GM18511 (cell line): Measurements from ENCODE around the gene EVI5L.
"Not testable (repeated sequence)": the region's sequence is repeated elsewhere in the genome, so short reads cannot be mapped to it uniquely, and the experiment has no call there.

ENCODE experiments used
- ATAC-seq: cut with Tn5 transposase; IDR thresholded peaks from one replicate; pipeline ENCODE4 v1.9.1; 2021; ENCODE audit warnings: mild to moderate bottlenecking, moderate library complexity; ENCODE audit not compliant: unreplicated experiment

EVI5L gene

DNA sequence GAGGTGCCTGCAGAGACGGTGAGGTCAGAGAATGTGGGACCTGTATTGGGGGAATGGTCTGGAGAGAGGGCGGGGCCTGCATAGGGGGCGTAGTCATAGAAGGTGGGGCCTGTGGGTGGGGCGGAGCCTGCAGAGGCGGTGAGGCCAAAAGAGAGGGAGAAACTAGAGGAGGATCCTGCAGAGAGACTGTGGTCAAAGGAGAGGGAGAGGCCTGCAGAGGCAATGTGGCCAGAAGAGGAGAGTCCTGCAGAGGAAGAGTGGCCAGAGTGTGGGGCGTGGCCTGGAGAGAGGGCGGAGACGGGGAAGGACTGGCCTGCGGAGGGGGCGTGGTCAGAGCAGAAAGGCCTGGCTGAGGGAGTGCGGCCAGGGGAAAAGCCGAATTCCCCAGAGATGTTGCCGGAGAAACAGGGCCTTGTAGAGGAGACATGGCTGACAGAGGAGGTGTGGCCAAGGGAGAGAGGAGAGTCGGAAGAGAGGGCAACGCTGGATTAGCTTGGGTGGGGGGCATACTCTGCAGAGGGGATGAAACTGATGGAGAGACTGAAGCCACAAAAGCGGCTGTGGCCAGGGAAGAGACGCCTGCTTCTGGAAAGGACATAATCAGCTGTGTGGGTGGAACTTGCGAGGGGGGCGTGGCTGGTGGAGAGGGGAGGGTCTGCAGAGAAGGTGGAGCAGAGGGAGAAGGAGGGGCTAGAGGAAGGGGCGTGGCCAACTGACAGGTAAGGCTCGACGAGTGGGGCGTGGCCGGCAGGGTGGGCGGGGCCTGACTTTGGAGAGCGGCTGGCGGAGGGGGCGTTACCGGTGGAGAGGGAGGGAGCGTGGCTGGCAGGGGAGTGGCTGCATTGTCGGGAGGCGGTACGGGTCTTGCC is 41.7 kb downstream of the EVI5L start:
- ATAC-seq = no peak

DNA sequence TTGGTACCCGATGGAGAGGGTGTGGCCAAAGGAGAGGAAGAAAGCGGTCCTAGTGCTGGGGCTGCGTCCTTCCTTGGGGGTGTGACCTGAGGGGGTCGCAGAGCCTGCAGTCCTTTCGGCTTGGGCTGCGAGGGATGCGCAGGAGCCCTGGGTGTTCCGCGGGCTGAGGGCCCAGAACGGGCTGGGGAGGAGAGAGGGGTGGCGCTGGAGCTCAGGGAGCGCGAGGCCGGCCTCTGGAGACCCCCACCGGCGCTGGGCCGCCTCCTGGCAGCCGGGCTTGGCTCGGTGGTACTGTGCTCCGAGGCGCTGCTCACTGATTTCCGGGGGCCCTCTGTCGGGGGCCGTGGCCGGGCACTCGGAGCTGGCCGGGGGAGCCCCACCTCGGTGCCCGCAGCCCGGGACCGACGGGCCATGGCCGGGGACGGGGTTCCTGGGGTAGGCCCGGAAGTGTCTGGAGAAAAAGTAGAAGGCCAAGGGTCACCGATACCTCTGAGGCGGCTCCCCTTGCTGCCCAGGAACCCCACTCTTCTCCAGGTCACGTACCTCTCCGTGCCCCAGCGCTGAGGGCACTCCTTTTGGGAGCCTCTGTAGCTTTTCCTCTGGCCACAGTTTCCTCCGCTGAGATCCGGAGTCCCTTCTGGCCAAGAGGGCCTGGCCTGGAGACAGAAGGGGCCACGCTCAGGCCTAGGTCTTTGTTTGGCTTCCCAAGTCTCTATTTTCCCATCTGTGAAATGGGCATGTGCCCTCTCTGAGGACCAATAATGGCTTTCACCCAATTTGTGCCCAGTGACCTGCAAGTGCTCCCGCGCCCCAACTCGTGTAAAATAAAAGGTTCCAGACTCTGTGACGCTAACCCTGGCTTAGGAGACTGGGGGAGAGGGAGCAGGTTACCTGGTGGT is 42.5 kb downstream of the EVI5L start:
- ATAC-seq = no peak

DNA sequence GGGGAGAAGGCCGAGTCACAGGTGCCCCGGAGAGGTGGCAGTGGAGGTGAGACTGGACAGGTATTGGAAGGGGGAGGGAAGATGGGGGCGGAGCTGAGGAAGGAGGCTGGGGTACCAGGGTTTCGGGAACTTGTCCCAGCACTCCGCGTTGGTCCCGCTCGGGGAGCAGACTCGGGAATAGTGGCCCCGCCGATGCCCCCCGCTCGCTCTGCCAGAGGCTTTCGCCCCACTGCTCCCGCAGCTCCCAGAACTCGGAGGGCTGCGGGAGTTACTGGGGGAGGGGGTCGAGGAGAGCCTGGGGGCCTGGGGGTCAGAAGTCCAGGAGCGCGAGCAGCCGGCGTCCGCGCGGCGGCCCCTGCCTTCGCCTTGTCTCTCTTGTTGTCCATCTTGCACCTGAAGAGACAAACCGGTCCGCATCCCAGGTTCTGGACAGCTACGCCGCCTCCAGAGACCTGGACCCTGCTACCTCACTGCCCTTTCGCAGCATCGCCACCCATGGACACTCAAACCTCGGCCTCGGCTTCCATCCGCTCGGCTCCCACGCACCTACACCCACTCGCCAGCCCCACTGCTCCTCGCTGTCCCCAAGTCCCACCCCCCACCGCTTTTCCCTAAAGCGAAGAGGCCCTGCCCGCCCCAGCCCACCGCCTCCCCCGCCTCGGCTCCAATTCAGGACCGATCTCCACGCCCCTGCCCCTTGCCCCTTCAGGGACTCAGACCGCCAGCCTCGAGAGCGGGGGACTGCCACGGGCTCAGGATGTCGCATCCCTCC is 43.5 kb downstream of the EVI5L start:
- ATAC-seq = no peak

DNA sequence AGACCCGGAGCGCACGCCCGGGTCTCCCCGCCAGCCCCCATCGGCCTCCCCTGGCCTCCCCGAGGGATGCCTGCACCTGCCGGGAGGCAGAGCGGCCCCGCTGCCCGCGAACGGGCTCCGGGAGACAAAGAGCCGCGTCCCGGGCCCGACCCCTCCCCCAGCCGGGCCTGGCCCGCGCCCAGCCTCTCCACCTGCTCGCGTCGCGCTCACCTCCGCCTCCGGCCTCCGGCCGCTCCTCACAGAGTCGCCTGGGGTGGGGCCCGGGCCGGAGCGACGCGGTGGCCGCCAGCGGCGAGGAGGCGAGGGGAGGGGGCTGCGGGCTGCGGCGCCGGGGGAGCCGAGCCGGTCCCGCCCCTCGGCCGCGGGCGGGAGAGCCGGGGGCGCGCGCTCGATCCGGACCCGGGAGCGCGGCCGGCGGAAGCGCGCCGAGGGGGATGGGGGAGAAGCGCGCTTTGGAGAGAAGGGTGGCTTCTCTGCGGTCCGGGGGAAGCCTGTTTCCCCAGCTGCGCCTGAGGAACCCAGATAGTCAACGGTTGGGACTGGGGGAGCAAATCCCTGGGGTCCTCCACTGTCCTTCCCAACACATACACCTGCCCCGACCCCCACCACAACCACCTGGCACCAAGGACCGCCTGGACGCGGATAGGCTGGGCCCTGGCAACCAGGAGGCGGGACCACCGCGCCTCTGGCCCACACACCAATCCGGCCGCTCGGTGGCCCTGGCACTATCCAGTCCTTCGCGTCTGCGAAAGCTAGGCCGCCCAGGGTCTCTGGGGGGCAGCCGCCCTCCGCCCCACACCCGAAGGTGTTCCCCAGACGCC is 44.3 kb downstream of the EVI5L start, which contains the start of gene PRR36:
Gene PRR36 (minus strand): TSS at position 315 of the 821 bp plus-strand sequence. CDS start 701 bp downstream, outside the sequence.
- no peak for ATAC-seq

DNA sequence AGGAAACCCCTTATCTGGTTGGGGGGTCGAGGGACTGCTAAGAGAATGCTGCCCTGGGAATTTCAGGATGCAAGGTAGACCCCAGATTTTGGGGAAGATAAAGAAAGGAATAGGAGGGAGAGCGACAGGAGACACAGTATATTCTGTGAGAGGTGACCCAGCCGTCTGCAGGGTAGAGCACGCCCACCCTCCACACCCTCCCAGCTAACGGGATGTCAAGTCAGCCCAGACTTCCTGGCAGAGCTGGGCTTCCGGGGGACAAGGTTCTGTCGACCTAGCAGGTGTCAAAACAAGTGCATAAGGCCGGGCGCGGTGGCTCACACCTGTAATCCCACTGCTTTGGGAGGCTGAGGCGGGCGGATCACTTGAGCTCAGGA is 44.9 kb downstream of the EVI5L start:
- ATAC-seq = no peak

DNA sequence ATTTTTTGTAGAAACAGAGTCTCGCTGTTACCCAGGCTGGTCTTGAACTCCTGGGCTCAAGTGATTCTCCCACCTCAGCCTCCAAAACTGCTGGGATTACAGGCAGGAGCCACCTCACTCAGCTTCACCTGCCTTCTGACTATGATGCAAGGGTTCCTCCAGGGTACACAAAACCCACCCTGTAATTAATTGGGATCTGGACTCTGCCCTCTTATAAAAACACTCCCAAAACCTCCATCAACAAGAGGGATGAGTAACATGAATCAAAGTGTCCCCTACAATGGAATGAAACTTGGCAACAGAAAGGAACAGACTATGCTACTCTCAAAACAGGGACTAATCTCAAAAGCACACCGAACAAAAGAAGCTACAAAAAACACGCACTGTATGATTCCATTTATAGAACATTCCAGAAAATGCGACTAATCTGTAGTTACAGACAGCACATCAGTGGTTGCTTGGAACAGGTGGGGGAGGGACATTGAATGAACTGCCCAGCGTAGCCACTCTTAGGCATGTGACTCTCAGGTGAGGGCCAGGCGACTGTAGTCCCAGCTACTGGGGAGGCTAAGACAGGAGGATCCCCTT is 47.3 kb downstream of the EVI5L start:
- ATAC-seq = no peak

DNA sequence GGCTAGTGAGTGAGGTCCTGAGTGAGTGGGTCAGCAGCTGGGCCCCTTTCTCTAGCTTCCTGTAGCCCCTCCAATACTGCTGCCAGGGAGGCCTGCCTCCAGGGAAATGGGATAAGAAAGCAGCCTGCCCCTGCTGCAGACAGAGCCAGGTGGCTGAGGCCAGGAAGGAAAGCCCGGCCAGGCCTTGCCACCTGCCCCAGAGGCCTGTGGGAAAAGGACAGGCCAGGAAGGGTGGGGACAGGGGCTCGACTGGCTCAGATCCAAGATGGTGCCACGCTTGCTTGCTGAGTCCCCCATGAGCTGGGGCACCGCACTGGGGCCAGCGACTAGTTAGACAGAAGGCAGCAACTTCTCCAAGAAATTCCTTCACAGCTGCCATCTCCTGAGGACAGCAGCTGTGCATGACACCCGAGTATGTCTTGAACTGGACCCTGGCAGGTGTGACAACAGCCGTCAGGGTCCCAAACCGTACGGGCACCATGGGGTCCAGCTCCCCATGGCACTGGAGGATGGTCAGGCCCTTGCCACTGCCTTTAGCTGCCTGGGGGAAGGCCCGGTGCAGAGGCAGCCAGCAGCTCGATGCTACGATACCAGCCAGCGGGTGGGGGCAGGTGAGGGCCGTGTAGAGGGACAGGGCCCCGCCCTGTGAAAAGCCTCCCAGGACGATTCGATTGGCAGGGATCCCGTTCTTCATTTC is 49.2 kb downstream of the EVI5L start:
- no peak for ATAC-seq

DNA sequence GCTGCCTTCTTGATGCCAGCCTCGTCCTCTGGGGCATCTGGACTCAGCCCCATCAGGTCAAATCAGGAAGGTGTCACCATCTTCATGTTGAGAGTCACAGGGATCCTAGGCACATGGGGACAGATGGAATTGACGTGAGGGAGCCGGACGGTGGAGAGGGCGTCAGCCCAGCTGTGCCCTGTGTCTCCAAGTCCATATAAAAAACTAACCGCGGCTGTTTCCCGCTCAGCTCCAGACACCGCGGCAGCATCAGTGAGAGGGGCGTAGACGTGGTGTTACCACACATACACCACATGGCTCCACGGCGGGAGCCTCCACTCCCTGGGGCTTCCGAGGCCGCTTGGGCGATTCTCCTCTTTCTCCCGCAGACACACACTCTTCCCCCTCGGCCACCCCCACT is 49.8 kb downstream of the EVI5L start:
- ATAC-seq = no peak

DNA sequence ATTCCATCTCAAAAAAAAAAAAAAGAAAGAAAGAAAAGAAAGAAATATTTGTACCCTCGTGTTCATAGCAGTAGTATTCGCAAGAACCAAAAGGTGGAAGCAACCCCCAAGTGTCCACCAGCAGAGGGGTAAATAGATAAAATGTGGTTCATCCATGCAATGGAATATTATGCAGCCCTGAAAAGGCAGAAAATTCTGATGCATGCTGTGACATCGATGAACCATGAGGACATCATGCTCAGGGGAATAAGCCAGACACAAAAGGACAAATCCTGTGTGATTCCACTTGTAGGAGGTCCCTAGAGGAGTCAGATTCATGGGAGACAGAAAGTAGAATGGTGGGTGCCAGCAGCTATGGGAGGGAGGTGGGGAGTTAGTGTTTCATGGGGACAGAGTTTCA is 51.9 kb downstream of the EVI5L start:
- no peak for ATAC-seq

DNA sequence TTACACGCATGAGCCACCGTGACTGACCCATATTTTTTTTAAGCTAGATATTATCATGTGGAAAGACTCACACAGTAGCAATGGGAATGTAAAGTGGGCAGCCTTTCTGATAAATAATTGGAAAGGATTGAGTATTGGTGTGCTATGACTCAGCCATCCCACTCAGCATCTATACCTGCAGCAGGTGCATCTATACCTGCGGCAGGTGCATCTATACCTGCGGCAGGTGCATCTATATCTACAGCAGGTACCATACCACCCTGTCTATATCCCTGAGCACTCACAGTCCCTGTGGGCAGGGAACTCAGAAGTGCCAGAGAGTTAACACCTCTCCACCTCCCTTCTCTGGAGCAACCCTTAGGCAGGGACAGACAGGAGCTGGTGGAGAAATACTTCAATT is 53.1 kb downstream of the EVI5L start:
- no peak for ATAC-seq

DNA sequence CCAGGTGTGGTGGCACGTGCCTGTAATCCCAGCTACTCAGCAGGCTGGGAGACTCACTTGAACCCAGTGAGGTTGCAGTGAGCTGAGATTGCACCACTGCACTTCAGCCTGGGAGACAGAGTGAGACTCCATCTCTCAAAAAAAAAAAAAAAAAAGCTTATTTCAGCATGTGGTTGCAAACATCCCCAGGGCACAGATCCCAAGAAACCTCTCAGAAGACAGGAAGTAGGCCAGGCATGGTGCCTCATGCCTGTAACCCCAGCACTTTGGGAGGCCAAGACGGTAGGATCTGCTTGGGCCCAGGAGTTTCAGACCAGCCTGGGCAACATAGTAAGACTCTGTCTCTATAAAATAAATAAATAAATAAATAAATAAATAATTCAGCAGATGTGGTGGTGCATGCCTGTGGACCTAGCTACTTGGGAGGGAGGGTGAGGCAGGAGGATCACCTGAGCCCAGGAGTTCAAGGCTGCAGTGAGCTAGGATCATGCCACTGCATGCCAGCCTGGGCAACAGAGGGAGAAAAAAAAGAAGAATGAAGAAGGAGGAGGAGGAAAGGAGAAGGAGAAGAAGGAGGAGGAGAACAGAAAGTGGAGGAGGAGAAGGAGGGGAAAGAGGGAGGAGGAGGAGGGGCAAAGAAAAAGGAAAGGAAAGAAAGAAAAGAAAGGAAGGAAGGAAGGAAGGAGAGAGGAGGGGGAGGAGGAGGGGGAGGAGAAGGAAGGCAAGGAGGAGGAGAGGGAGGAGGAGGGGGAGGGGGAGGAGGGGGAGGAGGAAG is 54.0 kb downstream of the EVI5L start:
- no peak for ATAC-seq

DNA sequence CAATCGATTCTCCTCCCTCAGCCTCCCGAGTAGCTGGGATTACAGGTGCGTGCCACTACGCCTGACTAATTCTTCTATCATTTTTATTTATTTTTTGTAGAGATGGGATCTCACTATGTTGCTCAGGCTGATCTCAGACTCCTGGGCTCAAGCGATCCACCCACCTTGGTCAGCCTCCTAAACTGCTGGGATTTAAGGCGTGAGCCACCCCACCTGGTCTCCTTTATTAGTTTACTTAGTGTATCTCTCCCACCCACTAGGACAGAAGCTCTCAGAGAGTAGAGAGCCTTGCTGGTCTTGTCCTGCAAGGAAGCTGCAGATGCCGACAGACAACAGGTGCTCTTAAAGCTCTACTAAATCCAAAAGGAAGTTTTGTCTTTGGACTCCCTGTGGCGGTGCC is 55.8 kb downstream of the EVI5L start:
- ATAC-seq = no peak

DNA sequence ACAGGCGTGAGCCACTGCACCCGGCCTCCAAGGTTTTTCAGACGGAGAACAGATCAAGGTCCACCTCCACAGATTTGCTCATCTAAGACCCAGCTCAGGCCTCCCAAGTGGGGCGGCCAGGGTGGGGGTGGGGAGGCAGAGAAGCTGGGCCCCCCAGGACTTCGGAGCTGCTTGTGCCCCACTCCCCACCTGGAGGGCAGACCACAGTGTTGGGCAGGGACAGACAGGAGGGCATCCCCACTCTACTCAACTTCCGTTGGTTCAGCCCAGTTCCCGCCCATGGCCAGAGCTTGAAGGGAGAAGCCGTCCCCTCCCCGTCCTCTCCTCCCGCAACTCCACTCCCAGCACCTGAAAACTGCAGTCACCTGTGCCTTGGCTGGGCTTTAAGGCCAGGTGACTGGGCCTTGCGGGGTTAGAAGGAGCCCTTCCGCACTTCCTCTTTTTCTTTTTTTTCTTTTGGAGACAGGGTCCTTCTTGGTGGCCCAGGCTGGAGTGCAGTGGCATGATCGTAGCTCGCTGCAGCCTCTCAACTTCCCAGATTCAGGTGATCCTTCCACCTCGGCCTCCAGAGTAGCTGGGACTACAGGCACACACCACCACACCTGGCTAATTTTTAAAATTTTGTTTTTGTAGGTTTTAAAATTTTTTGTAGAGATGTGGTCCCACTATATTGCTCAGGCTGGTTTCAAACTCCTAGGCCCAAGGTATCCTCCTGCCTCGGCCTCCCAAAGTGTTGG is 57.6 kb downstream of the EVI5L start:
- no peak for ATAC-seq

DNA sequence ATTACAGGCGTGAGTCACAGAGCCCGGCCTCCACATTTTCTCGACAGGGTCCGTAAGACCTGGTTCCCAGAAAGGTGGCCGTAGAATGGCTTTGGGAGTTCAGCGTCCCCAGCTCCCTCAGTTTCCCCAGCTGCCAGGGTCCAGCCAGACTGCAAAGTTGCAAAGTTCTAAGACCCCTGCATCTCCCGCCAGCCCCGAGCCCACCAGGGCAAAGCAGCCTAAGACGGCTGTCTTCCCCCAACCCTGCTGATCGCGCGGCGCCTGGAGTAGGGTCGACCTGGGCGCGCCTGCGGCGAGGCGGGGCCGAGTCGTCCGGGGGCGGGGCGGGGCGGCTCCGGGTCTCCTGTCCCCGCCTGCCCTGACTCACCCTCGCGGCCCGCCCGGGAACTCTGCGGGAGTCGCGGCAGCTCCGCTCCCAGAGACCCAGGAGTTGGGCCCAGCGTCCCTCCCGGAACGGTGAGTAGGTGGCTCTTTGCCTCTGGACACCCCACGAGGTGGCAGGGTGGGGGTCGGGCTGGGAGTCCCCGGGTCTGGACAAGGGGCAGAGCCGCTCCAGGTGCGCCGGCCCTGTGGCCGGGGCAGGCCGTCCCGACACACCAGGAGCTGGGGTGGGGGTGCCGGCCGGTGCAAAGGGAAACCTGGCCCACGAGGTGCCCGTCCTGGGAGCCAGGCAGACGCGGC is 58.3 kb downstream of the EVI5L start, which contains the start of gene LRRC8E:
Gene LRRC8E (plus strand): TSS at position 366 of the 681 bp plus-strand sequence. CDS start 7,094 bp downstream, outside the sequence.
- ATAC-seq = no peak

DNA sequence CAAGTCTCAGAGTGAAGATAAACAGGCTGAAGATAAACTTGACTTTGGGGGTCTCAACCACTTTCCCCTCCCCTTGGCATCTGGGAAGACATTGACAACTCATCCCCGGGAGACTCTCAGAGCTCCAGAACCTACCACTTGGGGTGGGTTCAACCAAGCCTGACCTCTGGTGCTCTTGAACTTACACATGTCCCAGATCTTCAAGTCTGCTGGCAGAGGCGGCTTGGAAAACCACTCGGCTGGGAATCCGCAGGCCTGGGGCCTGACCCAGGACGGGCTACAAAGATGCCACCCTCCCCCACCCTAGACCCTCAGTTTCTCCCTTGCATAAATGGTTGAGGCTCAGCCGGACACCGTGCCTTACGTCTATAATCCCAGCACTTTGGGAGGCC is 58.8 kb downstream of the EVI5L start:
- no peak for ATAC-seq

DNA sequence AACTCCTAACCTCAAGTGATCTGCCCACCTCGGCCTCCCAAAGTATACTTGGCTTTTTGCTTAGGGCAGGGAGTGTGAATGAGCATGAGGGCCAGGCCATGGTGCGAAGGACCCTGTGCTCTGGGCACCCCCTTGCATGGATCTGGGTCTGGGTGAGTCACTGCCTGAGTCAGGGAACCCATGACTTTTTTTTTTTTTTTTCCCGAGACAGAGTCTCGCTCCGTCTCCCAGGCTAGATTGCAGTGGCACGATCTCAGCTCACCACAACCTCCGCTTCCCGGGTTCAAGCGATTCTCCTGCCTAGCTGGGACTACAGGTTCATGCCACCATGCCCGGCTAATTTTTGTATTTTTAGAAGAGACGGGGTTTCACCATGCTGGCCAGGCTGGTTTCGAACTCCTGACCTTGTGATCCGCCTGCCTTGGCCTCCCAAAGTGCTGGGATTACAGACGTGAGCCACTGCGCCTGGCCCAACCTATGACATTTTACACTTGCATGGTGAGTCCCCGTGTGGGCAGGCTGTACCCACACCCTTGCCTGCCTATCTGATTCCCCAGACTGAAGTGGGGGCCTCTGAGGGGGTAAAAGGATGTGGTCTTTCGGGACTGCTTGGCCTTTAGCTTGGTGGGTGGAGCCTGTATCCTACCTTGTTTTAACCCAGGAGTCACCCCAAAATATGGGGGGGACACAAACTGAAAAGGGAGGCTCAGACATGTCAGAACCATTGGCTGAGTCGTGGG is 63.5 kb downstream of the EVI5L start:
- ATAC-seq = not testable (repeated sequence)
